Activated CD8-positive, alpha-beta T cell treated with anti-CD3 and anti-CD28 coated beads for 36 hours (primary cell): ENCODE data around the gene PIAS1. TPM values are rescaled to one million over a fixed set of nuclear protein-coding genes. Genes with fewer than 3 reads are reported as not detected.

ENCODE experiments used
- ATAC-seq: fragments of 200-7000 bp; cut with Tn5 transposase; one replicate; pipeline ENCODE4 v1.10.0; 2021; ENCODE audit warnings: mild to moderate bottlenecking, moderate library complexity
- CTCF ChIA-PET: fragments of 350-600 bp; sonication (Branson Sonifier 250); formaldehyde crosslinking; loops from one replicate; lab custom pipeline; 2021; ENCODE audit warnings: antibody characterized with exemption; lab: Charles Lee
- POLR2A ChIA-PET: fragments of 350-600 bp; sonication (Branson Sonifier 250); formaldehyde crosslinking; loops from one replicate; lab custom pipeline; 2021; ENCODE audit warnings: antibody characterized with exemption; lab: Charles Lee
- DNase-seq: peaks from one replicate; pipeline ENCODE4 v3.0.0-alpha.2; 2020
- H3K27ac Mint-ChIP-seq: one replicate; pipeline ENCODE4 v1.8.0; 2021; ENCODE audit warnings: mild to moderate bottlenecking, mixed read lengths
- H3K27me3 Mint-ChIP-seq: one replicate; pipeline ENCODE4 v1.8.0; 2021; ENCODE audit warnings: mixed read lengths
- H3K36me3 Mint-ChIP-seq: one replicate; pipeline ENCODE4 v1.8.0; 2021; ENCODE audit warnings: low read depth, mixed read lengths
- H3K4me1 Mint-ChIP-seq: one replicate; pipeline ENCODE4 v1.8.0; 2021; ENCODE audit warnings: low read depth, mixed read lengths
- H3K4me3 Mint-ChIP-seq: one replicate; pipeline ENCODE4 v1.8.0; 2021; ENCODE audit warnings: mild to moderate bottlenecking, moderate library complexity, mixed read lengths
- H3K9me3 Mint-ChIP-seq: one replicate; pipeline ENCODE4 v1.8.0; 2021; ENCODE audit warnings: mixed read lengths
- intact Hi-C: fragments of 100-400 bp; cut with micrococcal nuclease; formaldehyde crosslinking; loops from one replicate; pipeline ENCODE4 v1.10.0; 2022
- total RNA-seq, 2 experiments: library from RNA; stranded (reverse); gene quantifications; one replicate each; pipeline ENCODE4 v1.2.3, GENCODE V29; 2021
- TF ChIP-seq, protein P1 (sequence below): fragments of 200-600 bp; IDR thresholded peaks from one replicate; pipeline ENCODE4 v1.8.0; 2022; ENCODE audit warnings: antibody characterized with exemption, mild to moderate bottlenecking

The PIAS1 gene
- total RNA-seq, 2 experiments from 2014 or later: 26.0 to 29.8 TPM

DNA sequence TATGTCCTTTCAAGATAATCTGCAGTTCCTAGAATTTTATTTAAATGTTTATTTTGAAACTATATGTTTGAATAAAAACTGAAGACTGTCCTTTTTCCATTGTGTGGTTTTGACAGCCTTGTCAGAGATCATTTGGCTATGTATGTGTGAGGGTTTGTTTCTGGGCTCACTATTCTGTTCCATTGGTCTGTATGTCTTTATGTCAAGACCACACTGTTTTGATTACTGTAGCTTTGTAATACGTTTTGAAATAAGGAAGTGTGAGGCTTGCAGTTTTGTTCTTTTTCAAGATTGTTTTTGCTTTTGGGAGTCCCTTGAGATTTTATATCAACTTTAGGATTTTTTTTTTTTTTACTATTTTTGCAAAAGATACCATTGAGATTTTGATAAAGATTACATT, 42.0 kb downstream of the PIAS1 start:
- Mint-ChIP-seq H3K4me3 (no peak overlapping the region), H3K9me3 (peaks cover 15% of the 10 kb centered on the region), H3K36me3 (peaks cover 51% of the 10 kb centered on the region)

GRCh38 chr15:68097029-68097428, 42.9 kb downstream of the PIAS1 start:
- intact Hi-C loops: no loop called here
- Mint-ChIP-seq H3K4me3 (no peak overlapping the region), H3K27me3 (no peaks in the 10 kb centered on the region), H3K27ac (no peak overlapping the region), H3K9me3 (peaks cover 15% of the 10 kb centered on the region), H3K4me1 (peaks cover 55% of the 10 kb centered on the region), H3K36me3 (peaks cover 54% of the 10 kb centered on the region)
- CTCF ChIA-PET: no interaction called here
- DNase-seq (no peak), ATAC-seq (no peak)
- POLR2A ChIA-PET: no interaction called here
- TF ChIP-seq, protein P1, sequence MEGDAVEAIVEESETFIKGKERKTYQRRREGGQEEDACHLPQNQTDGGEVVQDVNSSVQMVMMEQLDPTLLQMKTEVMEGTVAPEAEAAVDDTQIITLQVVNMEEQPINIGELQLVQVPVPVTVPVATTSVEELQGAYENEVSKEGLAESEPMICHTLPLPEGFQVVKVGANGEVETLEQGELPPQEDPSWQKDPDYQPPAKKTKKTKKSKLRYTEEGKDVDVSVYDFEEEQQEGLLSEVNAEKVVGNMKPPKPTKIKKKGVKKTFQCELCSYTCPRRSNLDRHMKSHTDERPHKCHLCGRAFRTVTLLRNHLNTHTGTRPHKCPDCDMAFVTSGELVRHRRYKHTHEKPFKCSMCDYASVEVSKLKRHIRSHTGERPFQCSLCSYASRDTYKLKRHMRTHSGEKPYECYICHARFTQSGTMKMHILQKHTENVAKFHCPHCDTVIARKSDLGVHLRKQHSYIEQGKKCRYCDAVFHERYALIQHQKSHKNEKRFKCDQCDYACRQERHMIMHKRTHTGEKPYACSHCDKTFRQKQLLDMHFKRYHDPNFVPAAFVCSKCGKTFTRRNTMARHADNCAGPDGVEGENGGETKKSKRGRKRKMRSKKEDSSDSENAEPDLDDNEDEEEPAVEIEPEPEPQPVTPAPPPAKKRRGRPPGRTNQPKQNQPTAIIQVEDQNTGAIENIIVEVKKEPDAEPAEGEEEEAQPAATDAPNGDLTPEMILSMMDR: no peak

More for the DNA sequence above, 42.0 kb downstream of the PIAS1 start:
- peaks cover 48% of the 10 kb centered on the region for H3K4me1 Mint-ChIP-seq
- CTCF ChIA-PET: no interaction called here
- POLR2A ChIA-PET: interaction anchor here (1.1 kb wide), 2 partner anchors 9 kb away, joined by 3 to 4 read pairs; no protein-coding TSS in a partner anchor
- intact Hi-C loops: no loop called here
- TF ChIP-seq, protein P1: no peak
- DNase-seq (no peak), ATAC-seq (no peak)
- H3K27ac Mint-ChIP-seq: no peak overlapping the region
- no peaks in the 10 kb centered on the region for H3K27me3 Mint-ChIP-seq

DNA sequence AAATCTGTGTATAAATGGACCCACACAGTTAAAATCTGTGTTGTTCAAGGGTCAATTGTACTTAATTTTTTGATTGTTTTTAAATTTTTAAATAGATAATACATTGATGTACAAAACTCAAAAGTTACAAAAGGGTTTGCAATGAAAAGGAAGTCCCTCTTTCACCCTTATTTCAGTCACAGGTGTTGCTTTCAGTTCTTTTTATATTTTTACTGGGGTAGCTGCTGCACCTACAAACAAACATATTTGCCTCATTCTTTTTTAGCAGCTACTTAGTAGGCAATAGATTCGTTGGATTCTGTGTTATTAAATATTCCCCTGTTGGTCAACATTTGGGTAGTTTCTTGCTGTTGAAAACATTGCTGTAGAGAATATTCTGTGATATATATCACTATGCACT, 44.4 kb downstream of the PIAS1 start:
- intact Hi-C loops: no loop called here
- peaks cover 52% of the 10 kb centered on the region for H3K4me1 Mint-ChIP-seq
- H3K36me3 Mint-ChIP-seq: peaks cover 55% of the 10 kb centered on the region
- no peaks in the 10 kb centered on the region for H3K27me3 Mint-ChIP-seq
- CTCF ChIA-PET: no interaction called here
- no peak overlapping the region for H3K27ac Mint-ChIP-seq
- no peak overlapping the region for H3K4me3 Mint-ChIP-seq
- no peak for ATAC-seq
- POLR2A ChIA-PET: interaction anchor here (0.6 kb wide), 1 partner anchor 13 kb away, joined by 3 read pairs; no protein-coding TSS in a partner anchor
- no peak for DNase-seq
- H3K9me3 Mint-ChIP-seq: peaks cover 17% of the 10 kb centered on the region
- TF ChIP-seq, protein P1: no peak

DNA sequence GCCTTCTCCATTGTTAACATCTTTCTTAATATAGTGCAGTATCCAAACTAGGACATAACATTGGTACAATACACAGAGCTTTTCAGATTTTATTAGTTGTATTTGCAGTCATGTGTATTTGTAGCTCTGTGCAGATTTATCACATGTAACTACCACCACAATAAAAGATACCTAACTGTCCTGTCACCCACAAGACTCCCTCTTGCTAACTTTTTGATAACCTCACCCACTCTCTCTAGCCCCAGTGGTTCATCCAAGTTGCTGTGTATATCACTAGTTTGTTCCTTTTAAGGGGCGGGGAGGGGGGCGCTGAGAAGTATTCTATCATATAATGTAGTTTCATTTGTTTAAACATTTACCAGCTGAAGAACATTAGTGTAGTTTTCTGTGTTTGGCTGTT, 46.1 kb downstream of the PIAS1 start:
- Mint-ChIP-seq H3K4me1 (peaks cover 59% of the 10 kb centered on the region), H3K27ac (no peak overlapping the region), H3K9me3 (peaks cover 18% of the 10 kb centered on the region), H3K4me3 (no peak overlapping the region), H3K36me3 (peaks cover 56% of the 10 kb centered on the region), H3K27me3 (no peaks in the 10 kb centered on the region)
- ATAC-seq: no peak
- ChIA-PET CTCF (interaction anchor here (0.7 kb wide), 1 partner anchor 28 kb away, joined by 3 read pairs; no protein-coding TSS in a partner anchor), POLR2A (no interaction called here)
- intact Hi-C loops: no loop called here
- DNase-seq: no peak
- TF ChIP-seq, protein P1: no peak

DNA sequence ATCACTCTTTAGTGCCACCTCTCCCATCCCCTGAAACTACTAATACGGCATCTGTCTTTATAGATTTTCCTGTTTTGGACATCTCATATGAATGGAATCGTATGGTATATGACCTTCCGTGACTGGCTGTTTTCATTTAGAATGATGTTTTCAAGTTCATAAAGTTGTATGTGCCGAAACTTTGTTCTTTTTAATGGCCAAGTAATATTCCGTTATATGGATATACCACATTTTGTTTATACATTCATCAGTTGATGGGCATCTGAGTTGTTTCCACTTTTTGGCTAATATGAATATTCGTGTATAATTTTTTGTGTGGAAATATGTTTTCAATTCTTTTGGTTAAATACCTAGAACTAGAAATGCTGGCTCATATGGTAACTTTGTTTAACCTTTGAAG, 49.5 kb downstream of the PIAS1 start:
- intact Hi-C loops: no loop called here
- POLR2A ChIA-PET: no interaction called here
- H3K4me3 Mint-ChIP-seq: no peak overlapping the region

More for the DNA sequence above, 49.5 kb downstream of the PIAS1 start:
- TF ChIP-seq, protein P1: no peak
- Mint-ChIP-seq H3K27ac (no peak overlapping the region), H3K27me3 (no peaks in the 10 kb centered on the region), H3K4me1 (peaks cover 58% of the 10 kb centered on the region), H3K36me3 (peaks cover 38% of the 10 kb centered on the region), H3K9me3 (peaks cover 5% of the 10 kb centered on the region)
- ATAC-seq: no peak
- no peak for DNase-seq
- CTCF ChIA-PET: no interaction called here
